Psoas muscle (tissue), 8 donors: ENCODE data around the gene GTF2I. TPM values are rescaled to one million over a fixed set of nuclear protein-coding genes. Genes with fewer than 3 reads are reported as not detected.

ENCODE experiments used
- ATAC-seq, 4 donors: fragments of 200-7000 bp; cut with Tn5 transposase; one replicate each; pipeline ENCODE4 v1.9.1; 2020; ENCODE audit warnings: moderate library complexity in 3 of 4, mild to moderate bottlenecking in 2 of 4
- DNase-seq, 2 donors: peaks; one replicate each; pipeline ENCODE4 v3.0.0-alpha.2; 2020
- H3K27ac ChIP-seq: fragments of 200-600 bp; one replicate; pipeline ENCODE4 v1.8.0; 2022
- H3K27me3 ChIP-seq, 3 donors: fragments of 200-600 bp in 1 of 3; one replicate each; pipeline versions ENCODE4 v1.6.1 to v1.8.0; 2013 to 2022; ENCODE audit warnings: low read length in 2 of 3, mild to moderate bottlenecking in 2 of 3, moderate library complexity in 1 of 3; ENCODE audit not compliant: insufficient read depth in 3 of 3
- H3K36me3 ChIP-seq, 2 donors: fragments of 200-600 bp in 1 of 2; one replicate each; pipeline versions ENCODE4 v1.6.1 to v1.8.0; 2013 to 2022; ENCODE audit warnings: low read depth in 1 of 2, mild to moderate bottlenecking in 1 of 2, moderate library complexity in 1 of 2; ENCODE audit not compliant: insufficient read depth in 1 of 2
- H3K4me1 ChIP-seq: fragments of 200-600 bp; one replicate; pipeline ENCODE4 v1.8.0; 2022
- H3K4me3 ChIP-seq: fragments of 200-600 bp; one replicate; pipeline ENCODE4 v1.8.0; 2022; ENCODE audit warnings: mild to moderate bottlenecking
- H3K9me3 ChIP-seq: fragments of 200-600 bp; one replicate; pipeline ENCODE4 v1.8.0; 2022
- WGBS, 3 donors: extraction: QIAGEN DNeasy Blood & Tissue Kit; methylation state at CpG; one replicate each; pipeline versions ENCODE4 v1.1.6 to v1.1.7; 2013; 5-methylcytosine and 5-hydroxymethylcytosine counted together
- intact Hi-C, 2 donors: fragments of 100-400 bp; cut with DNase I; formaldehyde crosslinking; loops; one replicate each; pipeline versions ENCODE4 v1.11.0 to v1.14.2; 2022
- polyA plus RNA-seq, 3 donors: library from polyadenylated mRNA; stranded (reverse); fragments of 200-250 nt; gene quantifications; one replicate each; pipeline ENCODE4 v1.2.3, GENCODE V29; 2013
- total RNA-seq, 4 donors: library from RNA; stranded (reverse); fragmentation: NEBNext Ultra II Directional in 2 of 4; extraction: Animal tissue kit (Norgen Biotek cat#: 25700) in 2 of 4; gene quantifications; one replicate each; pipeline versions ENCODE4 v1.2.1 to v1.2.4, GENCODE V29; 2021 to 2023
- TF ChIP-seq, protein P1 (sequence below): fragments of 200-600 bp; IDR thresholded peaks from one replicate; pipeline ENCODE4 v1.8.0; 2022; ENCODE audit warnings: antibody characterized with exemption
- donor health status: healthy with polysubstance abuse.
- donor health status: DM: no; HTN: no; CAD: no; lungs with moderate emphysema.
- donor health status: Bipolar disorder and iron deficiency.
- donor health status: healthy.
- donor health status: DM: yes; HTN: yes; CAD: no.
- donor health status: DM: no; HTN: no; CAD: no.
- donor health status: DM: no; HTN: no; CAD: no.
- donor health status: DM: yes; HTN: yes; CAD: no.

The GTF2I gene
- total and polyA plus RNA-seq, 7 donors, result 29.2 to 191 (median 96.4) TPM

DNA sequence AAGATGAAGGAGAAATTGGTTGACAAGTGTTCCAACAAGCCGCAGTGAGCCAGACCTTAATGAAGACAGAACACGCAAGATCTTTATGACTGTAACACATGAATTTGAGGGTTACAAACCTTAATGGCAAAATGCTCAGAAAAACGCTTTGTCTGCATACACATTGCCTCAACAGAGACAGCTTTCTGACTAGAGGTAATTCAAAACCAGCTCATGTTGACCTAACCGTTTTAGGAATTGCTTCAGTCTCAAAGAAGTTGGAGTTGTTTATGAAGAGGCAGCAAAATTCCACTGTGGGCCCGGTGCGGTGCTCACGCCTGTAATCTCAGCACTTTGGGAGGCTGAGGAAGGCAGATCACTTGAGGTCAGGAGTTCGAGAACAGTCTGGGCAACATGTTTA, 2.2 kb upstream of the GTF2I start:
- no peaks in the 10 kb centered on the region for H3K9me3 ChIP-seq
- H3K4me3 ChIP-seq, result peak overlapping the region; percentile 100
- intact Hi-C loops, result loop anchor here in 1 of 2 donors (5.0 kb wide), 1 partner anchor 38 kb away; no protein-coding TSS in a partner anchor
- no peaks in the 10 kb centered on the region for H3K27me3 ChIP-seq
- H3K36me3 ChIP-seq, result peaks cover 3 to 12% of the 10 kb centered on the region in 2 donors
- peak overlapping the region; percentile 100 for H3K27ac ChIP-seq
- ATAC-seq, result no peak
- 40 to 63% (median 44%) methylated on average over 8 of the region's 8 CpGs for WGBS, 3 donors
- TF ChIP-seq, protein P1, sequence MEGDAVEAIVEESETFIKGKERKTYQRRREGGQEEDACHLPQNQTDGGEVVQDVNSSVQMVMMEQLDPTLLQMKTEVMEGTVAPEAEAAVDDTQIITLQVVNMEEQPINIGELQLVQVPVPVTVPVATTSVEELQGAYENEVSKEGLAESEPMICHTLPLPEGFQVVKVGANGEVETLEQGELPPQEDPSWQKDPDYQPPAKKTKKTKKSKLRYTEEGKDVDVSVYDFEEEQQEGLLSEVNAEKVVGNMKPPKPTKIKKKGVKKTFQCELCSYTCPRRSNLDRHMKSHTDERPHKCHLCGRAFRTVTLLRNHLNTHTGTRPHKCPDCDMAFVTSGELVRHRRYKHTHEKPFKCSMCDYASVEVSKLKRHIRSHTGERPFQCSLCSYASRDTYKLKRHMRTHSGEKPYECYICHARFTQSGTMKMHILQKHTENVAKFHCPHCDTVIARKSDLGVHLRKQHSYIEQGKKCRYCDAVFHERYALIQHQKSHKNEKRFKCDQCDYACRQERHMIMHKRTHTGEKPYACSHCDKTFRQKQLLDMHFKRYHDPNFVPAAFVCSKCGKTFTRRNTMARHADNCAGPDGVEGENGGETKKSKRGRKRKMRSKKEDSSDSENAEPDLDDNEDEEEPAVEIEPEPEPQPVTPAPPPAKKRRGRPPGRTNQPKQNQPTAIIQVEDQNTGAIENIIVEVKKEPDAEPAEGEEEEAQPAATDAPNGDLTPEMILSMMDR, result no peak
- H3K4me1 ChIP-seq, result peaks cover 29% of the 10 kb centered on the region
- no peak for DNase-seq

DNA sequence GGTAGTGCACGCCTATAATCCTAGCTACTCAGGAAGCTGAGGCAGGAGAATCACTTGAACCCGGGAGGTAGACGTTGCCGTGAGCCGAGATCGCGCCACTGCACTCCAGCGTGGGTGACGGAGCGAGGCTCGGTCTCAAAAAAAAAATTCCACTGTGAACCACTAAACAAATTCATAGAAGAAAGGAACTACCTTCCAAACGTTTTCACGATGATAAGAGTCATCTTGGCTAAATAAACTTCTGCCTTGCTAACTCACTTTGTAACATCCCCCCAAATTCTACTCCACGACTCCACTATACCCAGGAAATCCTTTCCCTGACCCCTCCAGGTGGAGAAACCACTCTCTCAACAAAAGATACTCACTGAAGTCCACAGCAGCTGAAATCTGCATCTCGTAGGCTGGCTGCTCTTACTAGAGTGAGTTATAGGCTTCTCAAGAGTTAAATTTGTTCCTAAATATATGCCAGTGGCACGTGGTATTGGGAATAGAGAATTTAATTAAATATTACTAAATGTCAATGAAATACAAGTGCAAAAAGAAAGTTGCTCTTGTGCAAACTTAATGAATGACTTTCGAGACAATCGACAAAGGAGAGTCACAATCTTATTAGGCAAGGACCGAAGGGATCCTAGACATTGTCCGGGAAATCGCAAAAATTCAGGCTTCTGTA, 1.6 kb upstream of the GTF2I start:
- DNase-seq (no peak), ATAC-seq (no peak)
- H3K27ac ChIP-seq, result peak overlapping the region; percentile 100
- H3K4me3 ChIP-seq, result peak overlapping the region; percentile 100
- H3K9me3 ChIP-seq, result no peaks in the 10 kb centered on the region
- no peaks in the 10 kb centered on the region for H3K27me3 ChIP-seq
- WGBS, 3 donors, result 33 to 50% (median 37%) methylated on average over 21 of the region's 21 CpGs
- TF ChIP-seq, protein P1, result no peak
- intact Hi-C loops, result loop anchor here in 1 of 2 donors (2.0 to 5.0 kb wide), 2 partner anchors 13 to 39 kb away; no protein-coding TSS in a partner anchor
- peaks cover 35% of the 10 kb centered on the region for H3K4me1 ChIP-seq
- H3K36me3 ChIP-seq, result peaks cover 3 to 12% of the 10 kb centered on the region in 2 donors

DNA sequence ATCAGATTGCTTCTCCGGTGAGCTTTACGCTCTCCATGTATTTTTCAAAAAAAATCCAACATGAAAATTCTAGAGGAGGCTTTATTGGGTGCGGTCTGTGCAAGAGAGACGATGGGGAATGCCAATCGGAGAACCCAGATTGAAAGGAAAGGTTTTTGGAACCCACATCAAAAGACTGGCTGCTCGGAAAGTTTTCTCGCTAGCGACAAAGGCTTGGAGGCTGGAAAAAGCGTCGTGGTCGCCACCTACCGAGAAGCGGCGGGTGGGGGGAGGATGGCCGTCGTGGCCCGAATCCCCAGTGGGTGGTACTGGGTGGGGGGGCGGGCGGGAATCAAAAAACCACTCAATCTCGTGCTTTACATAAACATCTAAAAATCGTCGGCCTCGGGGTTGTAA, 1.1 kb upstream of the GTF2I start:
- TF ChIP-seq, protein P1, result no peak
- peaks cover 40% of the 10 kb centered on the region for H3K4me1 ChIP-seq

DNA sequence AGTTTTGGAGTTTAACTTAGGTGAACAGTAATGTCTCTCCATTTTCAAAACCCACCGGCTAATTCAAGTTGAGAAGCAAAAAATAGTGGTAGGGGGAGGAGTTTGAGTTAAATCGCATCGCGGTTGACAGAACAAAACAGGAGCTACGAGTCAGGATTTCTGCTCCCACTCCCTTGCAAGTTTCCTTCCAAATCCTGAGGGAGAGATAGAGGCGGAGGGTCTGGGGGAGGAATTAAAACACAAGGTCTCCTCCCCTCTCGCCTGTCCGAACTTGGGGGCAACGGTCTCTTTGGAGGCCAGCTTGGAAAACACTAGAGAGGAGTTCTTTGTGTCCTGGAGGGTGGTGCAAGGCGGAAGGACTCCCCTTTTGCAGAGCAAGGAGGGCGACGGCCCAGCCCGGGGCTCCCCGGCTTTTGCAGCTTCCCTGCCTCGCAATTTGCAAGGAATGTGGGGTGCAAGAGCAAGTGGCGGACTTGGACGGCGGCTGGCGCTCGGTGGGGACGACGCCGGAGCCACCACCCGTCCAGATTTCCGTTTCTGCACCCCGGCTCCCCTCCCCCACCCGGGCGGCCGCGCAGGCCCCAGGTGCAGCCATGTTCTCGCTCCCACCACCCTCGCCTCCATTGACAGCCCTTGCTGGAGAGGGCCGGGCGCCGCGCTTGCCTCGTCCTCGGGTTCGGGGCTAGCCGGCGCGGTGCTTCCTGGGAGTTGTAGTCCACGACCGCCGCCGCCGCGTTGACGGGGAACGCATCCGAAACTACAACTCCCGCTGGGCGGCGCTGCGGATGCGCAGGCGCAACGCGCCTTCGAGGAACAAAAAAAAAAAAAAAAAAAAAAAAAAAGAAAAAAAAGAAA, 454 bp upstream of the GTF2I start:
- DNase-seq, result peak; percentile 99
- Histone ChIP-seq H3K36me3 (peaks cover 3 to 12% of the 10 kb centered on the region in 2 donors), H3K27me3 (no peaks in the 10 kb centered on the region), H3K9me3 (no peaks in the 10 kb centered on the region), H3K4me3 (peak overlapping the region; percentile 100), H3K27ac (peak overlapping the region; percentile 100), H3K4me1 (peaks cover 45% of the 10 kb centered on the region)
- intact Hi-C loops, result loop anchor here in 1 of 2 donors (2.0 to 5.0 kb wide), 2 partner anchors 14 to 40 kb away; no protein-coding TSS in a partner anchor
- TF ChIP-seq, protein P1, result peak; percentile 14
- peak; percentile 80 to 88 (median 84) for ATAC-seq
- WGBS, 3 donors, result 0 to 1% (median 0%) methylated on average over 53 to 60 of the region's 60 CpGs

More for the DNA sequence above, 1.1 kb upstream of the GTF2I start:
- peak overlapping the region; percentile 100 for H3K27ac ChIP-seq
- H3K4me3 ChIP-seq, result peak overlapping the region; percentile 100
- H3K36me3 ChIP-seq, result peaks cover 3 to 12% of the 10 kb centered on the region in 2 donors
- 0 to 1% (median 1%) methylated on average over 23 of the region's 23 CpGs for WGBS, 3 donors
- ATAC-seq (peak in 1 of 4 donors; percentile 41), DNase-seq (peak; percentile 52 to 73)
- intact Hi-C loops, result loop anchor here in 1 of 2 donors (2.0 to 5.0 kb wide), 2 partner anchors 14 to 39 kb away; no protein-coding TSS in a partner anchor
- H3K27me3 ChIP-seq, result no peaks in the 10 kb centered on the region
- H3K9me3 ChIP-seq, result no peaks in the 10 kb centered on the region
